ENCODE measurements around the gene PTPRD.

Gene PTPRD

GRCh38 chr9:8533681-8534080 lies 2079.1 kb downstream of the PTPRD start:
- DNase-seq, result no peak

GRCh38 chr9:8531826-8532415 lies 2080.9 kb downstream of the PTPRD start:
- DNase-seq, result no peak

GRCh38 chr9:8521112-8521511 lies 2091.7 kb downstream of the PTPRD start:
- no peak for DNase-seq

- no peak for DNase-seq
Measured at GRCh38 chr9:8515748-8516147, 2097.1 kb downstream of the PTPRD start.

GRCh38 chr9:8514760-8515159 lies 2098.0 kb downstream of the PTPRD start:
- DNase-seq, result no peak

GRCh38 chr9:8508671-8509290 lies 2104.0 kb downstream of the PTPRD start:
- no peak for DNase-seq

- DNase-seq, result no peak
Measured at GRCh38 chr9:8494571-8494970, 2118.2 kb downstream of the PTPRD start.

- DNase-seq, result no peak
Measured at GRCh38 chr9:8492679-8493078, 2120.1 kb downstream of the PTPRD start.

- DNase-seq, result no peak
Measured at GRCh38 chr9:8492024-8492423, 2120.8 kb downstream of the PTPRD start.

- DNase-seq, result no peak
Measured at GRCh38 chr9:8491563-8491962, 2121.2 kb downstream of the PTPRD start.

GRCh38 chr9:8489835-8490234 lies 2123.0 kb downstream of the PTPRD start:
- DNase-seq, result no peak

- no peak for DNase-seq
Measured at GRCh38 chr9:8486095-8486494, 2126.7 kb downstream of the PTPRD start.

GRCh38 chr9:8484597-8485191 lies 2128.1 kb downstream of the PTPRD start:
- no peak for DNase-seq

- no peak for DNase-seq
Measured at GRCh38 chr9:8477450-8477849, 2135.4 kb downstream of the PTPRD start.

GRCh38 chr9:8474937-8475336 lies 2137.9 kb downstream of the PTPRD start:
- DNase-seq, result no peak

GRCh38 chr9:8473244-8474020 lies 2139.4 kb downstream of the PTPRD start:
- no peak for DNase-seq

GRCh38 chr9:8468045-8468637 lies 2144.7 kb downstream of the PTPRD start:
- DNase-seq, result no peak

GRCh38 chr9:8457816-8458215 lies 2155.0 kb downstream of the PTPRD start:
- no peak for DNase-seq

GRCh38 chr9:8457055-8457454 lies 2155.7 kb downstream of the PTPRD start:
- no peak for DNase-seq

GRCh38 chr9:8456344-8456743 lies 2156.5 kb downstream of the PTPRD start:
- no peak for DNase-seq

- no peak for DNase-seq
Measured at GRCh38 chr9:8450810-8451545, 2161.8 kb downstream of the PTPRD start.

GRCh38 chr9:8448226-8448625 lies 2164.6 kb downstream of the PTPRD start:
- DNase-seq, result no peak

- DNase-seq, result no peak
Measured at GRCh38 chr9:8447601-8448000, 2165.2 kb downstream of the PTPRD start.
